Stimulated activated CD8-positive, alpha-beta memory T cell treated with anti-CD3 and anti-CD28 coated beads, Interleukin-4, amount 100 ng/mL, for 1 hour (primary cell): ENCODE measurements around the gene RSPO4.
"Not testable (repeated sequence)": the region's sequence is repeated elsewhere in the genome, so short reads cannot be mapped to it uniquely, and the experiment has no call there.

ENCODE experiments used
- DNase-seq, 2 donors: peaks; one replicate each; pipeline ENCODE4 v3.0.0-alpha.2; 2020; ENCODE audit warnings: low read depth in 2 of 2, low spot score in 1 of 2

Gene RSPO4

GRCh38 chr20:1005452-1006027, 3.4 kb upstream of the RSPO4 start:
- DNase-seq: no peak

GRCh38 chr20:1003920-1004697, 2.0 kb upstream of the RSPO4 start:
- DNase-seq: no peak

GRCh38 chr20:1002682-1003561, 811 bp upstream of the RSPO4 start:
- DNase-seq: no peak

GRCh38 chr20:1001116-1001515, 995 bp downstream of the RSPO4 start:
- DNase-seq: no peak

GRCh38 chr20:998231-998830, 3.8 kb downstream of the RSPO4 start:
- no peak for DNase-seq

- no peak for DNase-seq
These were observed 4.6 kb downstream of the RSPO4 start for GRCh38 chr20:997486-997885.

GRCh38 chr20:997016-997415, 5.1 kb downstream of the RSPO4 start:
- no peak for DNase-seq

GRCh38 chr20:995170-995569, 6.9 kb downstream of the RSPO4 start:
- no peak for DNase-seq

- DNase-seq: no peak
These were observed 9.1 kb downstream of the RSPO4 start for GRCh38 chr20:992801-993535.

- no peak for DNase-seq
These were observed 10.3 kb downstream of the RSPO4 start for GRCh38 chr20:991850-992249.

GRCh38 chr20:990293-990959, 11.7 kb downstream of the RSPO4 start:
- no peak for DNase-seq

- no peak for DNase-seq
These were observed 13.8 kb downstream of the RSPO4 start for GRCh38 chr20:988272-988671.

- no peak for DNase-seq
These were observed 14.4 kb downstream of the RSPO4 start for GRCh38 chr20:987677-988076.

GRCh38 chr20:986733-987355, 15.3 kb downstream of the RSPO4 start:
- DNase-seq: no peak

GRCh38 chr20:984994-985393, 17.1 kb downstream of the RSPO4 start:
- DNase-seq: not testable (repeated sequence)

- no peak for DNase-seq
These were observed 19.4 kb downstream of the RSPO4 start for GRCh38 chr20:982754-983153.

- DNase-seq: no peak
These were observed 25.1 kb downstream of the RSPO4 start for GRCh38 chr20:977021-977420.

GRCh38 chr20:976033-976432, 26.1 kb downstream of the RSPO4 start:
- DNase-seq: no peak

GRCh38 chr20:973785-974194, 28.3 kb downstream of the RSPO4 start:
- no peak for DNase-seq

GRCh38 chr20:972256-972655, 29.9 kb downstream of the RSPO4 start:
- no peak for DNase-seq
